Measurements from ENCODE around the gene CMIP. TPM values are rescaled to one million over a fixed set of nuclear protein-coding genes. Genes with fewer than 3 reads are reported as not detected.

CMIP gene
- total RNA-seq, 1 donor from 2014 or later: 19.1 TPM

GRCh38 chr16:81551151-81551808, 106.7 kb downstream of the CMIP start:
- DNase-seq (ENCODE audit: low read depth): no peak
- TF ChIP-seq, protein P1, sequence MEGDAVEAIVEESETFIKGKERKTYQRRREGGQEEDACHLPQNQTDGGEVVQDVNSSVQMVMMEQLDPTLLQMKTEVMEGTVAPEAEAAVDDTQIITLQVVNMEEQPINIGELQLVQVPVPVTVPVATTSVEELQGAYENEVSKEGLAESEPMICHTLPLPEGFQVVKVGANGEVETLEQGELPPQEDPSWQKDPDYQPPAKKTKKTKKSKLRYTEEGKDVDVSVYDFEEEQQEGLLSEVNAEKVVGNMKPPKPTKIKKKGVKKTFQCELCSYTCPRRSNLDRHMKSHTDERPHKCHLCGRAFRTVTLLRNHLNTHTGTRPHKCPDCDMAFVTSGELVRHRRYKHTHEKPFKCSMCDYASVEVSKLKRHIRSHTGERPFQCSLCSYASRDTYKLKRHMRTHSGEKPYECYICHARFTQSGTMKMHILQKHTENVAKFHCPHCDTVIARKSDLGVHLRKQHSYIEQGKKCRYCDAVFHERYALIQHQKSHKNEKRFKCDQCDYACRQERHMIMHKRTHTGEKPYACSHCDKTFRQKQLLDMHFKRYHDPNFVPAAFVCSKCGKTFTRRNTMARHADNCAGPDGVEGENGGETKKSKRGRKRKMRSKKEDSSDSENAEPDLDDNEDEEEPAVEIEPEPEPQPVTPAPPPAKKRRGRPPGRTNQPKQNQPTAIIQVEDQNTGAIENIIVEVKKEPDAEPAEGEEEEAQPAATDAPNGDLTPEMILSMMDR (conservative IDR thresholded peaks at IDR 0.05; ENCODE audit: low read depth, low read length): no peak
- H3K4me3 ChIP-seq (ENCODE audit: low read depth, low read length): no peak overlapping the region

GRCh38 chr16:81551821-81552304, 107.3 kb downstream of the CMIP start:
- H3K4me3 ChIP-seq (ENCODE audit: low read depth, low read length): no peak overlapping the region
- TF ChIP-seq, protein P1 (conservative IDR thresholded peaks at IDR 0.05; ENCODE audit: low read depth, low read length): no peak
- DNase-seq (ENCODE audit: low read depth): no peak

- TF ChIP-seq, protein P1 (conservative IDR thresholded peaks at IDR 0.05; ENCODE audit: low read depth, low read length): no peak
- no peak for DNase-seq (ENCODE audit: low read depth)
- H3K4me3 ChIP-seq (ENCODE audit: low read depth, low read length): no peak overlapping the region
These were observed 108.1 kb downstream of the CMIP start for GRCh38 chr16:81552743-81553079.

DNA sequence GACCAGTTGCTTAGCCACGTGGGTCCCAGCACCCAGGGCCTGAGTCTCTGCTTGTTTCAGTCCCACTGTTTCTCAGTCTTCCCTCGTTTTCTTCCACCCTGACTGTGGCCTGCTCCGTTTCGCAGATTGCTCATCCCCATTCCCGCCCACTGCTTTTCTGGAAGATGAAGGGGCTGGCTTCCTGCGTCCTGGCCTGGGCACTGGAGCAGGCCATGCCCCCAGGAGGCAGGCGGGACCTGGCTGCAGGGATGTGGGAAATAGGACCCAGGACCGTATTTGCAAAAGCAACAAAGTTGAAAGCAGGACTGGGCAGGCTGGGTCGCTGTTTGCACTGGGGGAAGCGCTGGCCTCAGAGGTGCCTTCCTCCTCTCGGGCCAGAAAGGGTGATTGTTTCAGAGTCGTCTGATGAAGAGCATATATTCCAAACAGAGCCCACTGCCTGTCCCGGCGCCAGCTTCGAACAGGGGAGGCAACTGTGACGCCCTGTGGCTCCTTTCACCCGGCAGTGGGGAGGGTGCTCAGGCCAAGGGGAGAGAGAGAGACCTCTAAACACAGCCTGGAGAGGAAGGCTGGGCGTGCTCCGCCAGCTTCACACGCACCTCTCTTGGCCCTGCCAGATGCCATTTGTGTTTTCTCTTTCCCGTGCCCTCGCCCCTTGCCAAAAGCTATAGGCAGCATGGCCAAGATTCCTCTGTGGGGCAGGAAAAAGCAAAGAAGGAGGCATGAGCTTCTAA, 108.6 kb downstream of the CMIP start:
- no peak for DNase-seq (ENCODE audit: low read depth)
- no peak overlapping the region for H3K4me3 ChIP-seq (ENCODE audit: low read depth, low read length)
- TF ChIP-seq, protein P1 (conservative IDR thresholded peaks at IDR 0.05; ENCODE audit: low read depth, low read length): no peak

- TF ChIP-seq, protein P1 (conservative IDR thresholded peaks at IDR 0.05; ENCODE audit: low read depth, low read length): no peak
- DNase-seq (ENCODE audit: low read depth): no peak
- H3K4me3 ChIP-seq (ENCODE audit: low read depth, low read length): no peak overlapping the region
These were observed 109.4 kb downstream of the CMIP start for GRCh38 chr16:81553814-81554675.

DNA sequence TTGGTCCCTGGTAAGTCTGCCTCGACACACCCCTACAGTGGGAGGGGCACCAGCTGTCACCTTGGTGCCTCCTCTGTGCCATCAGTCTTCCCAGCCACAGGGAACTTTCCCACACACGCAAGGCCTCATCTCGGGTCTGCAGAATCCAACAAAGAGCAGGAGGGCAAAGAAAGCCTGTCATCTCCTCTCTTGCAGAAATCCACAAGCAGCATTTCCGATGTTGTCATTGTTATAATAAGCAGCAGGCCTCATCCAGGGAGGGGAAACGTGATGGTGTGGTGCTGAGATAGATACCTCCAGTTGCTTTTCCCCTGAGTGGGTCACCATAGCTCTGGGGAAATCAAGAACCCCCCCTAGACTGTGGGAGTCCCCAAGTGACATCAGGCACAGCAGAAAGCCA, 110.4 kb downstream of the CMIP start:
- DNase-seq (ENCODE audit: low read depth): no peak
- TF ChIP-seq, protein P1 (conservative IDR thresholded peaks at IDR 0.05; ENCODE audit: low read depth, low read length): no peak
- H3K4me3 ChIP-seq (ENCODE audit: low read depth, low read length): no peak overlapping the region
